ENCODE measurements around the gene ULK3. TPM values are rescaled to one million over a fixed set of nuclear protein-coding genes. Genes with fewer than 3 reads are reported as not detected.

ULK3 gene
- total RNA-seq, 2 experiments from 2014 or later, result 37.8 to 38.9 TPM

DNA sequence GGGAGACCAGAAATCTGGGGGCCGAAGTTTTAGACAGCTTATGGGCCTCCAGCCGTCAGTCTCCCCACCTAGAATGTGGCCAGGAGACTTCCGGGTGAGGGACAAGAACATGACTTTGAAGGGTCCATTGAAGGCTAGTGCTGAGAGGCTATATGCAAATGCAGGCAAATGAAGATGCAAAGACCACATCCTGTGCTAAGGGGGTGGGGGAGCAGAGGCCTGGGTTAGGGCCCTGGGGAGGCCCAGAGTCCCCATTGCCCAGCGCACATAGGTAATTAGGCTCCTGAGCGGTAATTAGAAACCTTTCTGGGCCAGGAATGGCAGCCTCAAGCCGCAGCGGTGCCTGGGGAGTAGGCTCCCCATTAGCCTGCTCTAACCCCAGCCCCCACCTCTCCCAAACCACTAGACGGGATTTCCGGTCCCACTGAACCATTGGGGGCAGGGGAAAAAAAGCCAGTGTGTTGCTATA is 54.2 kb downstream of the ULK3 start:
- POLR2A ChIA-PET, result interaction anchor here (1.5 to 33.5 kb wide), 8 partner anchors 7 to 666 kb away, joined by 4 to 925 read pairs (median 15); partner anchors contain the start of genes CLK3, CSK, FAM219B and MPI
- TF ChIP-seq CTCF (IDR thresholded peaks at IDR 0.05), result no peak

DNA sequence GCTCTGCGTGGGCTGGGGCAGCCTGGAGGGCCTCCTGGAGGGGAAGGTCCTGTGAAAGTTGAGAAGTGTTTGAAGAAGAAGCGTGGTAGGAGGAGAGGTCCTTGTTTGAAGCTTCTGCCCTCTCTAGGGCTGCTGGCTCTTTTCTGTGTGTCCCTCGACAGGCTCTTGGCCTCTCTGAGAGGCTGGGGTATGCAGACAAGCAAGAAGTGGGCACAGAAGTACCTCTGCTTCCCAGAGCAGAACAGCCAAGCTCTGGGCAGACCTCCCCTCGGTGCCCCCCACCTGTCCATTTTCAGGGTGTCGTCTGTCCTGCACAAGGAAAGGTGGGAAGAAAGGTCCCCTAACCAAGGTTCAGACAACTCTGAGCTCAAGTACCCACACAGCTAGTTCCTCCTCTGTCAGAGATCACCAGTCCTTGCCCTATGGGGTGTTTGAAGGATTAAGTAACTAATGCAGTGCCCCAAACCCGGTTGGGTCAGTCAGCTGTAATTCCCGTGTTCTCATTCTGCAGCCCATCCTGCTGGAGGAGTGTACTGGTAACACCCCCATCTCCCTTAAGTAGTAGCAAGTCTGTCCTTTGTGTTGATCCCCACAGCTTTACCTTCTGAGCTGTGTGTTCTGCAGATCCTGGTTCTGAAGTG is 54.8 kb downstream of the ULK3 start:
- CTCF ChIA-PET, result interaction anchor here (0.9 to 14.8 kb wide), 18 partner anchors 8 to 242 kb away, joined by 3 to 353 read pairs (median 4); partner anchors contain the start of genes FAM219B and ULK3
- Mint-ChIP-seq H3K36me3 (ENCODE audit: low read depth) (peaks cover 46% of the 10 kb centered on the region), H3K27ac (peak overlapping the region; percentile 94), H3K4me1 (ENCODE audit: low read depth) (peaks cover 78% of the 10 kb centered on the region), H3K4me3 (peak overlapping the region; percentile 90), H3K9me3 (no peaks in the 10 kb centered on the region), H3K27me3 (no peaks in the 10 kb centered on the region)
- no peak for ATAC-seq (ENCODE audit: poor library complexity)
- H3K4me3 ChIP-seq (ENCODE audit: low read length), result peak overlapping the region; percentile 100
- peak; percentile 20 for TF ChIP-seq CTCF (IDR thresholded peaks at IDR 0.05)
- peak overlapping the region; percentile 69 to 93 for H3K27ac ChIP-seq (ENCODE audit: low read depth in 1 of 2, low read length in 2 of 2)
- peaks cover 97% of the 10 kb centered on the region for H3K4me1 ChIP-seq (ENCODE audit: insufficient read depth, low read length)
- peaks cover 57% of the 10 kb centered on the region for H3K36me3 ChIP-seq (ENCODE audit: insufficient read depth, low read length)
- DNase-seq, result peak in 3 of 14 experiments; percentile 6 to 48 (median 42)
- H3K9me3 ChIP-seq (ENCODE audit: control insufficient read depth in 1 of 2, insufficient read depth in 1 of 2, low read length in 2 of 2), result no peaks in the 10 kb centered on the region
- POLR2A ChIA-PET, result interaction anchor here (0.7 to 33.5 kb wide), 14 partner anchors 7 to 667 kb away, joined by 3 to 925 read pairs (median 8); partner anchors contain the start of genes CLK3, CSK, CYP1A1 and FAM219B
- H3K27me3 ChIP-seq (ENCODE audit: control insufficient read depth in 1 of 2, insufficient read depth in 2 of 2, low read length in 2 of 2), result no peaks in the 10 kb centered on the region
- intact Hi-C loops (cut with DNase I, micrococcal nuclease), result loop anchor here (5.0 to 10.0 kb wide), 5 partner anchors 54 to 793 kb away; partner anchors contain the start of genes C15orf39 (in 2 of the 2), ARID3B (in 1 of the 2), PML (in 1 of the 2) and STOML1 (in 1 of the 2)

More for the DNA sequence above, 54.2 kb downstream of the ULK3 start:
- H3K27me3 ChIP-seq (ENCODE audit: control insufficient read depth in 1 of 2, insufficient read depth in 2 of 2, low read length in 2 of 2), result no peaks in the 10 kb centered on the region
- peak; percentile 7 for ATAC-seq (ENCODE audit: poor library complexity)
- intact Hi-C loops (cut with DNase I, micrococcal nuclease), result loop anchor here (1.0 to 10.0 kb wide), 6 partner anchors 7 to 794 kb away; partner anchors contain the start of genes C15orf39 (in 2 of the 2), ARID3B (in 1 of the 2), PML (in 1 of the 2) and STOML1 (in 1 of the 2)
- H3K27me3 Mint-ChIP-seq, result no peaks in the 10 kb centered on the region
- peak overlapping the region; percentile 94 for H3K27ac Mint-ChIP-seq
- peaks cover 58% of the 10 kb centered on the region for H3K36me3 ChIP-seq (ENCODE audit: insufficient read depth, low read length)
- DNase-seq, result peak in 10 of 14 experiments; percentile 45 to 88 (median 62)
- H3K9me3 Mint-ChIP-seq, result no peaks in the 10 kb centered on the region
- H3K36me3 Mint-ChIP-seq (ENCODE audit: low read depth), result peaks cover 41% of the 10 kb centered on the region
- peak overlapping the region; percentile 69 to 93 for H3K27ac ChIP-seq (ENCODE audit: low read depth in 1 of 2, low read length in 2 of 2)
- H3K9me3 ChIP-seq (ENCODE audit: control insufficient read depth in 1 of 2, insufficient read depth in 1 of 2, low read length in 2 of 2), result no peaks in the 10 kb centered on the region
- peaks cover 97% of the 10 kb centered on the region for H3K4me1 ChIP-seq (ENCODE audit: insufficient read depth, low read length)
- H3K4me3 ChIP-seq (ENCODE audit: low read length), result peak overlapping the region; percentile 100
- H3K4me3 Mint-ChIP-seq, result peak overlapping the region; percentile 90
- CTCF ChIA-PET, result interaction anchor here (1.4 to 14.8 kb wide), 5 partner anchors 11 to 120 kb away, joined by 3 to 353 read pairs (median 34); no protein-coding TSS in a partner anchor
- peaks cover 84% of the 10 kb centered on the region for H3K4me1 Mint-ChIP-seq (ENCODE audit: low read depth)

- Histone ChIP-seq H3K4me3 (ENCODE audit: low read length) (peak overlapping the region; percentile 100), H3K9me3 (ENCODE audit: control insufficient read depth in 1 of 2, insufficient read depth in 1 of 2, low read length in 2 of 2) (no peaks in the 10 kb centered on the region), H3K27me3 (ENCODE audit: control insufficient read depth in 1 of 2, insufficient read depth in 2 of 2, low read length in 2 of 2) (no peaks in the 10 kb centered on the region), H3K27ac (ENCODE audit: low read depth in 1 of 2, low read length in 2 of 2) (peak overlapping the region; percentile 69 to 93), H3K4me1 (ENCODE audit: insufficient read depth, low read length) (peaks cover 91% of the 10 kb centered on the region), H3K36me3 (ENCODE audit: insufficient read depth, low read length) (peaks cover 50% of the 10 kb centered on the region)
- Mint-ChIP-seq H3K27me3 (no peaks in the 10 kb centered on the region), H3K27ac (peak overlapping the region; percentile 94), H3K9me3 (no peaks in the 10 kb centered on the region), H3K36me3 (ENCODE audit: low read depth) (peaks cover 52% of the 10 kb centered on the region), H3K4me3 (peak overlapping the region; percentile 90), H3K4me1 (ENCODE audit: low read depth) (peaks cover 71% of the 10 kb centered on the region)
- DNase-seq (peak; percentile 78 to 98 (median 84)), ATAC-seq (ENCODE audit: poor library complexity) (peak; percentile 72)
- ChIA-PET CTCF (interaction anchor here (0.6 to 14.8 kb wide), 20 partner anchors 9 to 242 kb away, joined by 3 to 353 read pairs (median 4); partner anchors contain the start of genes FAM219B and ULK3), POLR2A (interaction anchor here (0.6 to 33.5 kb wide), 18 partner anchors 8 to 667 kb away, joined by 3 to 925 read pairs (median 6); partner anchors contain the start of genes ARID3B, CLK3, COX5A and CSK)
- intact Hi-C loops (cut with DNase I, micrococcal nuclease), result loop anchor here (1.0 to 10.0 kb wide), 6 partner anchors 8 to 793 kb away; partner anchors contain the start of genes C15orf39 (in 2 of the 2), ARID3B (in 1 of the 2), PML (in 1 of the 2) and STOML1 (in 1 of the 2)
- TF ChIP-seq CTCF (IDR thresholded peaks at IDR 0.05), result peak; percentile 83
Observed at GRCh38 chr15:74787251-74788041, 55.5 kb downstream of the ULK3 start.

Measured in CD4-positive, alpha-beta T cell (primary cell).